Type B pancreatic cell (in vitro differentiated cells): ENCODE data around the gene VASH1. TPM values are rescaled to one million over a fixed set of nuclear protein-coding genes. Genes with fewer than 3 reads are reported as not detected.
A peak's percentile ranks its signal among the peaks of the same experiment; 100 is the strongest.

Experiments used
- DNase-seq: peaks from one replicate; pipeline ENCODE4 v3.0.0; 2021; ENCODE audit warnings: mixed read lengths; ENCODE audit not compliant: unreplicated experiment; ENCODE audit errors: extremely low spot score
- H3K27ac Mint-ChIP-seq: 2 replicates; pipeline ENCODE4 v1.8.0; 2021; ENCODE audit warnings: mild to moderate bottlenecking, mixed read lengths
- H3K27me3 Mint-ChIP-seq: 2 replicates; pipeline ENCODE4 v1.8.0; 2021; ENCODE audit warnings: mixed read lengths
- H3K36me3 Mint-ChIP-seq: 2 replicates; pipeline ENCODE4 v1.8.0; 2021; ENCODE audit warnings: mixed read lengths
- H3K4me1 Mint-ChIP-seq: one replicate; pipeline ENCODE4 v1.8.0; 2021; ENCODE audit warnings: mixed read lengths; ENCODE audit not compliant: unreplicated experiment
- H3K4me3 Mint-ChIP-seq: 2 replicates; pipeline ENCODE4 v1.8.0; 2021; ENCODE audit warnings: mild to moderate bottlenecking, mixed read lengths
- H3K9me3 Mint-ChIP-seq: 2 replicates; pipeline ENCODE4 v1.8.0; 2021; ENCODE audit warnings: mixed read lengths
- CTCF ChIP-seq: fragments of 200-600 bp; sonication (generic); conservative IDR thresholded peaks from 2 replicates; pipeline ENCODE4 v1.5.0; 2021; ENCODE audit warnings: antibody characterized with exemption, mild to moderate bottlenecking
- total RNA-seq: library from RNA; stranded (reverse); gene quantifications from 2 replicates; pipeline ENCODE4 v1.2.1, GENCODE V29; 2021; ENCODE audit warnings: low replicate concordance

Gene VASH1
- total RNA-seq, 1 donor from 2014 or later = 28.8 TPM

DNA sequence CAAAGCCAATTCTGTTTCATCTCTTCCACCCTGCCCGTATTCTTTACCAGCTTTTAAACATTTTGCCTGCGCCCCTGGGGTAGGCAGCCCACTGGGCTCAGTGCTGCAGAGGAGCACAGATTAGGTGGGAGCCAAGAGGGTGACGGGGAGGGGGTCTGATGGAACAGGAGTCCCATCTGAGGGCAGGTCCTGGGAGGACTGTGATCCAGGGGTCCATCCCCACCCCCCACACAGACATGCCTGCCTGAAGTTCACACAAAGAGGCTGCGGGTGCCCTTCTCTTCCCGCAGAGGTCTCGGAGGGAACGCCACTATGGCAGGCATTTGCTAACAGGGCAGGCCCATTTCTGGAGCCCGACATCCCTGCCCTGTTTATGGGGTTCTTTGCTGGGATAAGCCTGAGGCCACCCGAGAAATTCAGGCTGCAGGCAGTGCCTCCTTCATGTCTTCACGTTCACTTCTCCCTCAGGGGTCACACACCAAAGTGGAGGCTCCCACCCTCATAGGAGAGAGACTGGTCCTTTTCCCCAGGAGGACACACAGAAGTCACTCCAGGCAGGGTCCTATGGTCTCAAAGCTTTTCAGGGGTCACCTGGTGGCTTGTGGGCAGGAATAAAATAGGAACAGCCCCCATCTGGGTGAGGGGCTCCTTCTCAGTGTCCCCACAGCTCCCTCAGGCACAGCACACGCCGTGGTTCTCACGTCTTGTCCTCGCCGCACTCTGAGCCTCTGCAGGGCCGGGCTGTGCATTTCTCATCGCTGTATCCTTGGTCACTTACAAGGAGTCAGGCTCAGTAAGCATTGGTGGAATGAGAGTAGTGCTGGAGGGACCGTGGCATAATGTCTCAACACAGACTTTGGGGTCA lies 12.9 kb downstream of the VASH1 start:
- TF ChIP-seq CTCF = no peak
- Mint-ChIP-seq H3K27ac (no peak overlapping the region), H3K4me3 (no peak overlapping the region), H3K27me3 (no peaks in the 10 kb centered on the region), H3K36me3 (no peaks in the 10 kb centered on the region), H3K4me1 (peaks cover 11% of the 10 kb centered on the region), H3K9me3 (no peaks in the 10 kb centered on the region)
- DNase-seq = peak; percentile 44

GRCh38 chr14:76774821-76775694 lies 13.8 kb downstream of the VASH1 start:
- no peak for TF ChIP-seq CTCF
- no peaks in the 10 kb centered on the region for H3K9me3 Mint-ChIP-seq
- no peak overlapping the region for H3K4me3 Mint-ChIP-seq
- no peaks in the 10 kb centered on the region for H3K27me3 Mint-ChIP-seq
- H3K4me1 Mint-ChIP-seq = peaks cover 13% of the 10 kb centered on the region
- H3K36me3 Mint-ChIP-seq = no peaks in the 10 kb centered on the region
- H3K27ac Mint-ChIP-seq = no peak overlapping the region
- peak; percentile 65 for DNase-seq

- H3K9me3 Mint-ChIP-seq = no peaks in the 10 kb centered on the region
- H3K27me3 Mint-ChIP-seq = no peaks in the 10 kb centered on the region
- peaks cover 21% of the 10 kb centered on the region for H3K4me1 Mint-ChIP-seq
- no peak for DNase-seq
- no peak for TF ChIP-seq CTCF
- no peak overlapping the region for H3K4me3 Mint-ChIP-seq
- H3K36me3 Mint-ChIP-seq = peaks cover 7% of the 10 kb centered on the region
- no peak overlapping the region for H3K27ac Mint-ChIP-seq
Measured at GRCh38 chr14:76775695-76776427, 14.6 kb downstream of the VASH1 start.

GRCh38 chr14:76776428-76777251 lies 15.4 kb downstream of the VASH1 start:
- peak; percentile 37 for DNase-seq
- no peak for TF ChIP-seq CTCF
- Mint-ChIP-seq H3K4me1 (peaks cover 21% of the 10 kb centered on the region), H3K27ac (no peak overlapping the region), H3K9me3 (no peaks in the 10 kb centered on the region), H3K27me3 (no peaks in the 10 kb centered on the region), H3K36me3 (peaks cover 7% of the 10 kb centered on the region), H3K4me3 (no peak overlapping the region)

GRCh38 chr14:76777721-76778120 lies 16.5 kb downstream of the VASH1 start:
- peak; percentile 53 for DNase-seq
- H3K9me3 Mint-ChIP-seq = no peaks in the 10 kb centered on the region
- no peak for TF ChIP-seq CTCF
- H3K4me1 Mint-ChIP-seq = peaks cover 14% of the 10 kb centered on the region
- peaks cover 7% of the 10 kb centered on the region for H3K36me3 Mint-ChIP-seq
- H3K4me3 Mint-ChIP-seq = no peak overlapping the region
- no peaks in the 10 kb centered on the region for H3K27me3 Mint-ChIP-seq
- H3K27ac Mint-ChIP-seq = no peak overlapping the region
